Measurements from ENCODE around the gene RAP2C. TPM values are rescaled to one million over a fixed set of nuclear protein-coding genes. Genes with fewer than 3 reads are reported as not detected.

RAP2C gene
- total RNA-seq: 24.2 and 30.2 TPM in 2 replicates

DNA sequence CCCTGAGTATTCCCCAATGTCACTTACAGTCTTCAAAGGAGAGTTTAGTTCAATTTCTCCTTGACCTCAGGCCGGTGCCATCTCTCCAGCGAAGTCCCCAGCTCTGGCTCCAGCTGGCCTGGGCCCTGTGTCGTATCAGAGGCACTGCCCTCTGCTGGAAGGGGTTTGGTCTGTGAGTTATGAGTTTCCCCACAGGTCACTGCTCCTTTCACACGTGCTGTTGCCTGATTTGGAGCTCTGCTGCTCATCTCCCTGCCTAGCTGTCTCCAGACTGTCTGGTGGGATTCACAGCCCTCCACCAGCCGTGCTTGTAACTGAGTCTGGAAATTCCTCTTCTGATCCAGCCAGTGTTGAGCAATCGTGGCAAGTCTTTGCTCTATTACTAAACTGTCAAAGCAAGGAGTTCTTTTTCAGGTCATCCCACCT lies at the start of gene RAP2C:
TSS of gene RAP2C (minus strand) at position 105 of the 426 bp plus-strand sequence. CDS start 2,179 bp downstream, outside the sequence.
- TF ChIP-seq, protein P1, sequence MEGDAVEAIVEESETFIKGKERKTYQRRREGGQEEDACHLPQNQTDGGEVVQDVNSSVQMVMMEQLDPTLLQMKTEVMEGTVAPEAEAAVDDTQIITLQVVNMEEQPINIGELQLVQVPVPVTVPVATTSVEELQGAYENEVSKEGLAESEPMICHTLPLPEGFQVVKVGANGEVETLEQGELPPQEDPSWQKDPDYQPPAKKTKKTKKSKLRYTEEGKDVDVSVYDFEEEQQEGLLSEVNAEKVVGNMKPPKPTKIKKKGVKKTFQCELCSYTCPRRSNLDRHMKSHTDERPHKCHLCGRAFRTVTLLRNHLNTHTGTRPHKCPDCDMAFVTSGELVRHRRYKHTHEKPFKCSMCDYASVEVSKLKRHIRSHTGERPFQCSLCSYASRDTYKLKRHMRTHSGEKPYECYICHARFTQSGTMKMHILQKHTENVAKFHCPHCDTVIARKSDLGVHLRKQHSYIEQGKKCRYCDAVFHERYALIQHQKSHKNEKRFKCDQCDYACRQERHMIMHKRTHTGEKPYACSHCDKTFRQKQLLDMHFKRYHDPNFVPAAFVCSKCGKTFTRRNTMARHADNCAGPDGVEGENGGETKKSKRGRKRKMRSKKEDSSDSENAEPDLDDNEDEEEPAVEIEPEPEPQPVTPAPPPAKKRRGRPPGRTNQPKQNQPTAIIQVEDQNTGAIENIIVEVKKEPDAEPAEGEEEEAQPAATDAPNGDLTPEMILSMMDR (IDR thresholded peaks at IDR 0.05; ENCODE audit: insufficient read depth, low read depth, low read length): peak; percentile 53
- DNase-seq (ENCODE audit: low read depth): peak; percentile 78
- peak within 1 kb of the TSS; percentile 71 for H3K4me3 ChIP-seq (ENCODE audit: low read depth, low read length)

DNA sequence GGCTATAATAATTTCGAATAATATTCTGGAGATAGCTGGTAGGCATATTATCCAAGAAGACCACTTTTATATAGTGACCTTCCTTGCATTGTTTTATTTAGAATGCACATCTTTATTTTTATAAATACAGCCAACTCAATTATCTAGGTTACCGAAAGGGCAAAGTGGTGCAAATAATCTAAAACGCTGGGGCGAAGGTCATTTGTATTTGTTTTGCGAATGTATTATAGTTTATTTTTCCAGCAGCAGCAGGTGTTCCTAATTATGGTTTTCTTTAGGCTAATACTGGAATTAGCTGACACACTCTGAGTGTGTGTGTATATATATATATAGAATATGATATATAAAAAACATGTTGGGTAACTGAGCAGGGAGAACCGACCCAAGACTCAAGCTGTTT lies 48.1 kb upstream of the RAP2C start:
- no peak for DNase-seq (ENCODE audit: low read depth)
- TF ChIP-seq, protein P1 (IDR thresholded peaks at IDR 0.05; ENCODE audit: insufficient read depth, low read depth, low read length): no peak
- no peak overlapping the region for H3K4me3 ChIP-seq (ENCODE audit: low read depth, low read length)

DNA sequence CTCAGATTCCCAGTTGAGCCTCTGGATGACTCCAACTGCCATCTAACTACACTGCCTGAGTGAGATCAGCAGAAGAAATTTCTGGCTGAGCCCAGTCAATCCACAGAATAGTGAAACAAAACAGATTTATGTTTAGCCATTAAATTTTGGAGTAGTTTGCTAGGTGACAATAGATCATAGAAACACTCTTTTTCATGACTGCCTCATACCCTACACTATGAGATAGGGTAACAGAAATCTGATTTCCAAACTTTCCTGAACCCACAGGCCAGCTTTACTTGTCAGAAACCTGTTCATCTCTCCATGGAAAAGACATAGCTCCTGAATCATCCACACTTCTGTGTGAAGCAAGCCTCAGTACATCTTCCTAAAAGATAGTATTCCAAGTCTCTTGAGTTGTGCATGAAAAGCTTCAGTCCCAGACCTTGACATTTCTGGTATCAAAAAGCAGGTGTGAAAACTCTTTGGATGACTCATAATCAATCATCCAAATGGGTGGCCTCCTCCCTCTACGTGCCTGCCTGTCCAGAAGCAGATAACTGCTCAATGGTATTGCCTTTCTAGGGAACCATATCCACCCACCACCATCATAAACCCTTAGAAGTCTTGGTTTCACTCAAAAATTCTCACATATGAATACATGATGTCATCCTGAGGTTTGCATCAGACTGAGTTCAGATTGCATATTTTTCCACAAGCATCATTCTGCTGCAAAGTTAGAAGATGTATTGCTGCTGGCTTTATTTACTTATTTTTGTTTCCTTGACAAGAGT lies 47.5 kb upstream of the RAP2C start:
- DNase-seq (ENCODE audit: low read depth): peak; percentile 58
- TF ChIP-seq, protein P1 (IDR thresholded peaks at IDR 0.05; ENCODE audit: insufficient read depth, low read depth, low read length): no peak
- no peak overlapping the region for H3K4me3 ChIP-seq (ENCODE audit: low read depth, low read length)

DNA sequence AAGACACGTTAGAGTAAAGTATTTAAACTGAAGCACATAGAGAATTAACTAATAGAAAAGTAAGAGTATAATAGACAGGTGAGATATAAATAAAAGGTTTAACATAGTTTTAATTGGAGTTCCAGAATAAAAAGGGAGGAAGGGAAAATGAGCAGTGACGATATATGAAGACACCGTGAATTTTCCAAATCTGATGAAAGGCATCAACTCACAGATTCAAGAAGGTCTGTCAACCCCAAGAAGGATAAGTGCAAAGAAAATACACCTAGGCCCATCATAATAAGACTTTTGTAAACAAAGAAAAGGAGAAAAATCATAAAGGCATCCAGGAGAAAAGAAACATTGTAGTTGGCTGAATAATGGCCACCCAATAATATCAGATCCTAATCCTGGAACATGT lies 43.9 kb upstream of the RAP2C start:
- no peak for DNase-seq (ENCODE audit: low read depth)
- TF ChIP-seq, protein P1 (IDR thresholded peaks at IDR 0.05; ENCODE audit: insufficient read depth, low read depth, low read length): no peak
- no peak overlapping the region for H3K4me3 ChIP-seq (ENCODE audit: low read depth, low read length)

DNA sequence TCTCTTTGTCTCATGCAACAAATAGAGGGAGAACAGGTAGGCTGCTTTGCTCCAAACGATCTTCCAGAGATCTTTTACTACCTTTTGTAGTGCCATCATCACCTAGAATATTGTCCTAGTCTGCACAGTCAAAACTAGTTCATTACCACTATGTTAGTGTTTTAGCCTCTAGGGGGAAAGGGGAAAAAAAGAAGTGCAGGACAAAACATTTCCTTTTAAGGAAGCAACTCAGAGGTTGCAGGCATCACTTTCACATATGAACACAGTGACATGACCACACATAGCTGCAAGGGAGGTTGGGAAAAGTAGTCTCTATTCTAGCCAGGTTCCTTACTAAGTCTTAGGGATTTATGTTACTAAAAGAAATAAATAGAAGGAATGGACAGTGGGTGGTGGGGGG lies 39.3 kb upstream of the RAP2C start:
- TF ChIP-seq, protein P1 (IDR thresholded peaks at IDR 0.05; ENCODE audit: insufficient read depth, low read depth, low read length): no peak

DNA sequence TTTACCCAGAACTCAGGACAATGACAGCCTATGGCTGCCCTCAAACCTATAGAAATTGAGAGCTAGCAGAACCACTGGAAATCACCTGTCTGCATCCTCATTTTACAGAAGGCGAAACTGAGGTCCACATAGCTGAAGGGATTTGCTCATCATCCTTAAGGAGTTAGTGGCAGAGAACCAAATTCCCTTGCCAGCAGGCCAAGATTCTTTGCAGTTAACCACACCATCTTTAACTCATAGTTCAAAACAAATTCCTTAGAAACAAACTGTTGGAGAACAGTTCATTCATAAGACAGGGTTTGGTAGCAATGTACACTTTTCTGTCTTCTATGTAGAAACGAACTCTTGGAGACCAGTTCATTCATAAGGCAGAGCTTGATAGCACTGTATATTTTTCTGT lies 37.9 kb upstream of the RAP2C start:
- DNase-seq (ENCODE audit: low read depth): no peak
- H3K4me3 ChIP-seq (ENCODE audit: low read depth, low read length): no peak overlapping the region
- TF ChIP-seq, protein P1 (IDR thresholded peaks at IDR 0.05; ENCODE audit: insufficient read depth, low read depth, low read length): no peak

More for the DNA sequence above, 39.3 kb upstream of the RAP2C start:
- no peak overlapping the region for H3K4me3 ChIP-seq (ENCODE audit: low read depth, low read length)
- no peak for DNase-seq (ENCODE audit: low read depth)

Data from fibroblast of villous mesenchyme (primary cell).